Measurements from ENCODE around the gene ATP9A. TPM values are rescaled to one million over a fixed set of nuclear protein-coding genes. Genes with fewer than 3 reads are reported as not detected.

ATP9A gene
- total and polyA plus RNA-seq, 10 of the 15 experiments (the other 5 are each of a cell fraction or from before 2014, with no cell fraction given) = 0.03 to 0.81 (median 0.14) TPM

- TF ChIP-seq, protein P1, sequence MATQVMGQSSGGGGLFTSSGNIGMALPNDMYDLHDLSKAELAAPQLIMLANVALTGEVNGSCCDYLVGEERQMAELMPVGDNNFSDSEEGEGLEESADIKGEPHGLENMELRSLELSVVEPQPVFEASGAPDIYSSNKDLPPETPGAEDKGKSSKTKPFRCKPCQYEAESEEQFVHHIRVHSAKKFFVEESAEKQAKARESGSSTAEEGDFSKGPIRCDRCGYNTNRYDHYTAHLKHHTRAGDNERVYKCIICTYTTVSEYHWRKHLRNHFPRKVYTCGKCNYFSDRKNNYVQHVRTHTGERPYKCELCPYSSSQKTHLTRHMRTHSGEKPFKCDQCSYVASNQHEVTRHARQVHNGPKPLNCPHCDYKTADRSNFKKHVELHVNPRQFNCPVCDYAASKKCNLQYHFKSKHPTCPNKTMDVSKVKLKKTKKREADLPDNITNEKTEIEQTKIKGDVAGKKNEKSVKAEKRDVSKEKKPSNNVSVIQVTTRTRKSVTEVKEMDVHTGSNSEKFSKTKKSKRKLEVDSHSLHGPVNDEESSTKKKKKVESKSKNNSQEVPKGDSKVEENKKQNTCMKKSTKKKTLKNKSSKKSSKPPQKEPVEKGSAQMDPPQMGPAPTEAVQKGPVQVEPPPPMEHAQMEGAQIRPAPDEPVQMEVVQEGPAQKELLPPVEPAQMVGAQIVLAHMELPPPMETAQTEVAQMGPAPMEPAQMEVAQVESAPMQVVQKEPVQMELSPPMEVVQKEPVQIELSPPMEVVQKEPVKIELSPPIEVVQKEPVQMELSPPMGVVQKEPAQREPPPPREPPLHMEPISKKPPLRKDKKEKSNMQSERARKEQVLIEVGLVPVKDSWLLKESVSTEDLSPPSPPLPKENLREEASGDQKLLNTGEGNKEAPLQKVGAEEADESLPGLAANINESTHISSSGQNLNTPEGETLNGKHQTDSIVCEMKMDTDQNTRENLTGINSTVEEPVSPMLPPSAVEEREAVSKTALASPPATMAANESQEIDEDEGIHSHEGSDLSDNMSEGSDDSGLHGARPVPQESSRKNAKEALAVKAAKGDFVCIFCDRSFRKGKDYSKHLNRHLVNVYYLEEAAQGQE (IDR thresholded peaks at IDR 0.05; ENCODE audit: low read depth, low read length) = no peak
- TF ChIP-seq KLF5 (IDR thresholded peaks at IDR 0.05; ENCODE audit: partially characterized antibody) (no peak), CREB1 (IDR thresholded peaks at IDR 0.05; ENCODE audit: low read depth) (no peak), IKZF2 (IDR thresholded peaks at IDR 0.05) (no peak), CEBPB (IDR thresholded peaks at IDR 0.05; ENCODE audit: borderline replicate concordance in 1 of 2, low read depth in 2 of 2, low read length in 2 of 2) (no peak), YBX1 (IDR thresholded peaks at IDR 0.05) (no peak), FOXK2 (IDR thresholded peaks at IDR 0.05) (no peak), CBX5 (IDR thresholded peaks at IDR 0.05; ENCODE audit: low read depth) (no peak), SUPT20H (IDR thresholded peaks at IDR 0.05; ENCODE audit: borderline replicate concordance, control insufficient read depth, low read depth, low read length) (no peak)
- TF ChIP-seq, protein P2, sequence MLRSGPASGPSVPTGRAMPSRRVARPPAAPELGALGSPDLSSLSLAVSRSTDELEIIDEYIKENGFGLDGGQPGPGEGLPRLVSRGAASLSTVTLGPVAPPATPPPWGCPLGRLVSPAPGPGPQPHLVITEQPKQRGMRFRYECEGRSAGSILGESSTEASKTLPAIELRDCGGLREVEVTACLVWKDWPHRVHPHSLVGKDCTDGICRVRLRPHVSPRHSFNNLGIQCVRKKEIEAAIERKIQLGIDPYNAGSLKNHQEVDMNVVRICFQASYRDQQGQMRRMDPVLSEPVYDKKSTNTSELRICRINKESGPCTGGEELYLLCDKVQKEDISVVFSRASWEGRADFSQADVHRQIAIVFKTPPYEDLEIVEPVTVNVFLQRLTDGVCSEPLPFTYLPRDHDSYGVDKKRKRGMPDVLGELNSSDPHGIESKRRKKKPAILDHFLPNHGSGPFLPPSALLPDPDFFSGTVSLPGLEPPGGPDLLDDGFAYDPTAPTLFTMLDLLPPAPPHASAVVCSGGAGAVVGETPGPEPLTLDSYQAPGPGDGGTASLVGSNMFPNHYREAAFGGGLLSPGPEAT (IDR thresholded peaks at IDR 0.05; ENCODE audit: low read depth) = no peak
Observed at GRCh38 chr20:51581571-51581970, 186.6 kb downstream of the ATP9A start (continued).

Measured in GM12878 (cell line).